GM21825 (cell line): ENCODE measurements around the gene LRRC14B.

ENCODE experiments used
- ATAC-seq: cut with Tn5 transposase; IDR thresholded peaks from one replicate; pipeline ENCODE4 v1.9.1; 2021; ENCODE audit warnings: mild to moderate bottlenecking, moderate library complexity; ENCODE audit not compliant: unreplicated experiment

LRRC14B gene

DNA sequence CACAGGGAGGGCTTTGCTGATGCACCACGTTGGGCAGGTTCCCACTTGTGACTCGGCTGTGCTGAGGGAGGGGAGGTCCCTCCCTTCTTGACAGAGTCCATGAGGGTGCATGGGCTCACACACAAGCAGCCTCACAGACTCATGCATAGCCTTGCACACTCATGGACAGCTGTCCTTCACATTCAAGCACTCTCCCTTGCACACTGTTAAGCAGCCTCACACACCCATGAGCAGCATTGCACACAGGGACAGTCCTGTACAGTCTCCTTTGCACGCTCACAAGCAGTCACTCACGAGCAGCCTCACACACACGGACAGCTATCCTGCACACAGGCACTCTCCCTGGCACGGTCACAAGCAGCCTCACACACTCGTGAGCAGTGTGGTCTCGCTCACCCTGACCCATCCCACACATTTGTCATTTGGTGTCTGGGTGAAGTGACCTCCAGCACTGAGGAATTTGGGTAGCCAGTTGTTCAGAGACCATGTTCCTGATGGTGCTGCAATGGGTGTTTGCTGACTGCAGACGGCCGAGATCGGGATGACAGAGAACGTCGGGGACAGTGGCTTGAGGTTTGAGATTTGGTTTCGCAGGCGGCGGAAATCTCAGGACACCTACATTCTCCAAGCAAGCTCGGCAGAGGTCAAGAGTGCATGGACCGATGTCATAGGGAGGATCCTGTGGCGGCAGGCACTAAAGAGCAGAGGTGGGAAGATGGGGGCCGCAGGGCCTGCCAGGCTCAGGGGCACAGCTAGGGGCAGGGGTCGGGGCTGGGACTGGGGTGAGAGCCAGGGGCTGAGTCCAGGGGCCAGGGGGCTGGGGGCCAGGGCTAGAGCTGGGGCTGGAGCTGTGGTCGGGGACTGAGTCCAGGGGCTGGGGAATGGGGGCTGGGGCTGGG, 17.7 kb upstream of the LRRC14B start:
- ATAC-seq: no peak

DNA sequence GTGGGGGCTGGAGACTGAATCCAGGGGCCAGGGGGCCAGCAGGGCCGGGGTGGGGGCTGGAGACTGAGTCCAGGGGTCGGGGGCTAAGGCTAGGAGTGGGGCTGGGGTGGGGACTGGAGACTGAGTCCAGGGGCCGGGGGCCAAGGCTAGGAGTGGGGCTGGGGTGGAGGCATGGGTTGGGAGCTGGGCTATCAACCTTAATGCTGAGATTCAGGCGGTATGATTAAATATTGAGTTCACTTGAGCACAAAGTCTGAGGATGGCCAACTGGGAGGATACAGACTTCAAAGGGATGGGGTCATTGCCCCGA, 17.0 kb upstream of the LRRC14B start:
- no peak for ATAC-seq

DNA sequence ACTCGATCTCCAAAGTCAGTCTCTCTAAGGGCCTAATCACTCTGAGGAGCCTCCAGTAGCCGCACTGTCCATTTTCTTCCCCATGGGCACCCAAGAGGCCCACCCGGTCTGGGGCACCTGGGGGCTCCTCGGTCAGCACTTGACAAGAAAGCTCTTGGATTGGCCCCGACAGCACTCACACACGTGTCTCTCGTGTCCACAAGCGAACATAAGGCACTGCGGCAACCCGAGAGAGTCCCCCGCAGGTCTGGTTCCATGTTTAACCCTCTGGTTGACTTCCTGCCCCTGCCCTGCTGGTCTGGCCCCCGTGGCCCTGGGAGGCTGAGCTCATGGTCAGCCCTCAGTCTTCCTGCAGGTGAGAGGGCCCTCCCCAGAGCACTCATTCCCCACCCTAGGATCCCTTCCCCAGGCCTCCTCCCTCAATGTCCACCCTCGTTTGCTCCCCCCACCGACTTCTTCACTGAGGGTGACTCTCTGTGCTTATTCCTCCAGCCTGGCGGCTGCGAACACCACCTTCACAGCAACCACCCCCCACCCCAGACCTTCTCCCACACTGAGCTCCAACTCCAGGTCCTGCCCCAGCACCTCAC, 16.3 kb upstream of the LRRC14B start:
- ATAC-seq: no peak

DNA sequence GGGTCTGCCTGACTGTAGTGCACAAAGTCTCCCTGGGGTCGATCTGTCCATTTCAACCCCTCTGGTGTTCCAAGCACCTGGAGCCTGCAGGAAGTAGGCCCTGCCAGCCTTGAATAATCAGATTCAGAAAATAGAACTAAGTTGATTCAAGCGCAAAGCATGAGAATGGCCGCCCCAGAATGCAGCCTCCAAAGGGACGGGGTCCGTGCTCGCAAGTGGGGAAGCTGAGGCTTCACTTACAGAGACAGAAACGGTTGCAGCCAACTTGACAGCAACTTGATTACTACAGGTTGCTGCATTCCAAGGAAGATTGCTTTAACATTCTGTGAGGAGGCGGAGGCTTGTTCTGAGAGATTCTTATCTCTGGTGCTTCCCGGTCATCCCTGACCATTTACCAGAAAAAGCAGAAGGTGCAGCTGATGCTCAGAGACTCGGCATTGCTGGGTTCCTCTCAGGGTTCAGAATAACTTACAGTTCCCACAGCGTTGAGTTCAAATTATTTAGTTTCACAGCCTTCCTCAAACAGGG, 14.9 kb upstream of the LRRC14B start:
- no peak for ATAC-seq

DNA sequence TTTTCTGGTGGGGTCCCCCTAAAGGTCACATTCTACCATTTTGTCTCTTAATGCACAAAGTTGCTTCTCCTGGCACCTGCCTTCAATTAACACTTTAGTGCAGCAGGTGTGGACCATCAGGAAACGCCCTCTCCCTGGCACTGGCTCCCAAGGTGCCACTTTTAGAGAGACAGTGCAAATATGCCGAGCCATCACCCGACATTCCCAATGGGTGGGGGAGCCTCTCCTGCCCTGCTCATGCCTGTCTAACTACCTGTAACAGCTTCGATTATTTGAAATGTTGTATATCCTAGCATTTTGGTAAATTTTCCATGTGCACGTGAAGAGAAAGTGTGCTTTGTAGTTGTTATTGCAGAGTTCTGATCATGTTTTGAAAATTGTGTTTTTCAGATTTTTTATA, 13.2 kb upstream of the LRRC14B start:
- ATAC-seq: no peak

DNA sequence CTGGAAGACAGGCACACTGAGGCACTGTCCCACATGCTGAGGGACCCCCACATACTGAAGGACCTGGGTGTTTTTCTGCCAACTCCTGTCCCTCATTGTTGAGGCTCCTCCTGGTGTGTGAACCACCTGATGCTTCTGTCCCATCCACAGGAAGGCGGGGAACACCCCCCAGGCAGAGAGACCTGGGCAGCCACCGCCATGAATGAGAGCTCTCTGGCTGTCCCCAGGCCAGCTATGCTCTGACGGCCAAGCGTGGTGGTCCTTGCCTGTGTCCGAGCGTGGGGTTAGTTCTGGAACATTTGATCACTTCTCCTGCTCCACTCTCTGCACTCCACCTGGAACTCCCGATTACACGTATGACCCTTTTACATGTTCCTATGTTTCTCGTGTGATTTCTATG, 11.9 kb upstream of the LRRC14B start:
- ATAC-seq: no peak

DNA sequence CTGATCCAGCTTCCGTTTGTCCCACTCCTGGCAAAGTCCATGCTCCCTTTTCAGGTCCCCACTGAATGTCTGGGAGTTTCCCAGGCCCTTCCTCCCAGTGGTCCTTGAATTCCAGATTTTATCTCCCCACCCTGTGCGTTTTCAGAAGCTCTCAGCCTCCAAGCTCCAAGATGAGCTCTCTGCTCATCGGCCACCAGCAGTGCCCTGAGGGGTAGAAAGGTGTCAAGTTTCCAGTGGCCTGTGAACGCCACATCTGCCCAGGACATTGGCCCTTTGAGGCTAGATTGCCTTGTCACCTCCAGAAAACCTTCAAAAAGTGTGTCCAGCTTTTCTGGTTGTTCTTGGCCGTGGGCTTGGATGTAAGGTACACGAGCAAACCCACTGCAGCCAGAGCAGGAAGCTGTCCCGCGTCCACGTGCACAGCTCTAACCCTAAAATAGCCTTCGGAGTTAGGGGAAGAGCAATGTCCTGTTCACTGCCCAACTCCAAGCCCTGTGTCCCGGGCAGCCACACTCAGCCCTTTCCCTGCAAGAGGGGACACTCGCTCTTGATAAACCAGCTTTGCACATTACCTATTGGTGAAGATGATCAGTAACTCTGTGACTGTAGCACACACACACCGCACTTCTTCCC, 10.9 kb upstream of the LRRC14B start:
- ATAC-seq: no peak

DNA sequence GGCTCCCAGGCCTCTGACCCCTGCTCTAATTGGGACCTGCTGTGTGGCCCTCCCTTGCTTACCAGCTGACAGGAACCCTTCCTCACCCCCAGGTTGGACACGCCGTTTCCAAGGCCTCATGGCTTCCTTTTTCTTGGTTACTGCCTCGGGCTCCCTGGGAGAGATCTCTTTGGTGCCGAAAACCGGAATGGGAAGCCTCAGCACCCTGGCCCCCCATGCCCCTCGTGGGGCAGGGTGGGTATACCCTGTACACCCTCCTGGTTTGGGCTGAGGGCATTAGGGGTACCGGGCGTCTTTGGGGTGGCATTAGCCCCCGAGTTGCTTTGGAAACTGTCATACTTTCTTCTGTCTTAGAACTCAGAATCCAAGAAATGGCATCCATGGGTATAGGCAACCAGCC, 10.1 kb upstream of the LRRC14B start:
- ATAC-seq: no peak

DNA sequence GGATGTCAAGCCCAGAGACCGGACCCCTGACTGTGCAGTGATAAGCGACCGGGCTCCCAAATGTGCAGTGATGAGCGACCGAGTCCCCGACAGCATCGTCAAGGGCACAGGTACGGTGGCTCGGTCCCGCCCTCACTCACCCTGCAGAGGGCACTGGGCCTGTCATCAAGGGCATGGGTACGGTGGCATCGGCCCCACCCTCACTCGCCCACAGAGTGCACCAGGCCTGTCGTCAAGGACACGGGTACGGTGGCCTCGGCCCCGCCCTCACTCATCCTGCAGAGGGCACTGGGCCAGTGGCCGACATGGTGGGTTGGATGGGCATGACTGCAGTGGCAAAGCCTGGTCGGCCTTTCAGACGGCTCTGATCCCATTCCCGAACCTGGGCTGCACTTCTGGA, 9.7 kb upstream of the LRRC14B start:
- ATAC-seq: no peak

DNA sequence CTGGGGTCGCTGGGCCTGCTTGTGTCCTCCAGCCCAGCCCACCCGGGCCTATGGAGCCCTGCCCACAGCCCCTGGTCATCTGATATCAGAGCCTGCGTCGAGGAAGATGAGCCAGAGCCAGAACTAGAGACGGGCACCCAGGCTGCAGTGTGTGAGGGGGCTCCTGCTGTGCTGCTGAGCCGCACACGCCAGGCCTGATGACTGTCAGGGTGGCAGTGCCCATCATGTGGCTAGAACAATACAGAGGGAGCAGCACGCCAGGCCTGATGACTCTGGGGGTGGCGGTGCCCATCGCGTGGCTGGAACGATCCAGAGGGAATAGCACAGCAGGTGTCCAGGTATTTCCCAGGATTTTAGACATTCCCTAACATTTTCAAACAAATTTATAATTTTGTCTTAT, 9.2 kb upstream of the LRRC14B start:
- ATAC-seq: no peak

DNA sequence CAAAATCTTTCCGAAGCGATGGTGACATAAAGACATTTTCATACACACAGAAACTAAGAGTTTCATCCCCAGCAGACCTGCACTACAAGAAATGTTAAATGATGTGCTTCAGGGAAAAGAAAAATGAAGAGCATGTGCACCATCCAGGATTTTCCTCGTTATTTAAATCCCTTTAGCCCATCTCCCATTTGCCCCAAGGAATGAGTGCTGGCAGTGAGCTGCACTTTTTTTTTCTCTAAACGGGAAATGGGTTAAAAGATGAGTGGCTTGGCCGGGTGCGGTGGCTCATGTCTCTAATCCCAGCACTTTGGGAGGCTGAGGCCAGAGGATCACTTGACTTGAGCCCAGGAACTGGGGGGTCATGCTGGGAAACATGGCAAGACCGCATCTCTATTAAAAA, 6.8 kb upstream of the LRRC14B start:
- no peak for ATAC-seq

DNA sequence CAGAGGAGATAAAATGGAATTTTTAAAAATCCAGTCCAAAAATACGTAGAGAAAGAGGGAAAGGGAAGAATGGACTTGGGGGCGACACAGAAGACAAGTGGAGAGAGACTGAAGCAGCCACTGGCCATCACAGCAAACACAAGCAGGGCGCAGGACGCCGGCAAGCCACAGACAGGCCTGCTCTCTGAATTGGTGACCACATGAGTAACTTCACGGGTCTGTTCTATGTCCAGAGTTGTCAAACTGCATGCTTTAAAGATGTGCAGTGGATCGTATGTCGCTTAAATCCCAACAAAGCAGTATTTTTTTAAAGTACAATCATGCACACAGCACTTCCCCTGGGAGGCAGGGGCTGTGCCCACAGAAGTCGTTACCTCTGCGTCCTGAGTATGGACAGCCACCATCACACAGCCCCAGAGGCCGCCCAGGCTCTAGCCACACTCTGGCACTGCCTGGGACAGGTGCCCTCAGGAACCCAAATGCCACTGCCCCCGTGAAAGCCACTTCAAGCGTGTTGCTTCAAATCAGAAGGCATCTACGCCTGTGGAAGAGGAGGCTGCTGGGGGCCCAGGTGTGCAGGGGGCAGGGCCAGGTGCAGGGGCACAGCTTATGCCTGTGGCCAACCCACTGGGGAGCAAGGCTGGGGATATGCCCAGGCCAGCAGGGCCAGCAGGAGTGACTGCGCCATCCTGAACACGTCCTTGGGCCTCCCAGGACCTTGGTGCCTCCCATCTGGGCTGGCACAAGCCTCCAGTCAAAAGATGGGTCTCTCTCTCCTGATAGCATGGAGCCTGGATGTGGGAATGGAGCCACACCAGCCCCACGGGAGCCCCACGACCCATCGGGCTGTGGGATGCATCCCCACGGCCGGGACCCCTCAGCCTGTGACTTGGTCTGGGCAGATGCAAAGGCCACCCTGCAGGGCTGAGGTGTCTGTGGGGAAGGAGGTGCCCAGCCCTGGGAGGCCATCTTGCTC, 5.9 kb upstream of the LRRC14B start:
- no peak for ATAC-seq

DNA sequence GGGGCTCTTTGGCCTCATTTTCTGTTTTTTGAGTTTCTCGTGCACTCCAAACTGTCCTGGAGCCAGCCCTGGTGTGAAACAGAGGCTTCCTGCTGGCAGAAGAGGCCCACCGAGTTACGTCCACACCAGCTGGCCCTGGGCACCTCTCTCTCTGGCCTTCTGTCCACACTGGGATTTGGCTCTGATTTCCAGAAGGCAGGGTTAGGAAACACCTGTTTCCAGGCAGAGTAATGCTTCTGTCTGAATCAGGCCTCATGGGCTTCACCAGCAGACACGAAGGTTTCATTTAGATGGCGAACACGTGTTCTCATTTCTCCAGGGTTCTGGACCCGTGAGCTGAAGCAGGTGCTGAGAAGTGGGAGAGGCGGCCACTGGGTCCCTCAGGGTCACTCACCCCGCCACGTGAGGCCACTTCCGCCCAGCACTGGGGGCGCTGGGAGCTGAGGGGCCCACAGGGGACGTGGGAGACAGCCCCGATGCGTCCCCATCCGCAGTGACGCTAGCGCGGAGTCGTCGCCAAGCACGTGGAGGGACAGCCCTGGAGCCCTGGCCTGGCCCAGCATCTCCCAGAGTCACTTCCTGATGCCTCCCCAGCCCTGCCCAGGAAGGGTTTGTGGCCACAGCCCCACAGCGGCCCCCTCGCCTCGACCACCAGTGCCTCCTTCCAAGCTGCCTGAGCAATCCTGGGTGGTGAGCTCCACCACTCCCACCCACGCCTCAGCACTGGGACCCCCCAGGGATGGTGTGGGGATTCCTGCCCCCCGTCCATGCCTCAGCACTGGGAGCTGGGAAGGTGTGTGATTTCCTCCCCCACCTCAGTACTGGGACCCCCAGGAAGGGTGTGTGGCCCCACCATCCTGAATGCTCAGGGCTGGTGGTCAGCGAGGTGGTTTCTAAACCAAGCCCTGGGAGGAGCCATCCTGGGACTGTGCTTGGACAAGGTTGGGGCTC, 4.9 kb upstream of the LRRC14B start:
- ATAC-seq: no peak

DNA sequence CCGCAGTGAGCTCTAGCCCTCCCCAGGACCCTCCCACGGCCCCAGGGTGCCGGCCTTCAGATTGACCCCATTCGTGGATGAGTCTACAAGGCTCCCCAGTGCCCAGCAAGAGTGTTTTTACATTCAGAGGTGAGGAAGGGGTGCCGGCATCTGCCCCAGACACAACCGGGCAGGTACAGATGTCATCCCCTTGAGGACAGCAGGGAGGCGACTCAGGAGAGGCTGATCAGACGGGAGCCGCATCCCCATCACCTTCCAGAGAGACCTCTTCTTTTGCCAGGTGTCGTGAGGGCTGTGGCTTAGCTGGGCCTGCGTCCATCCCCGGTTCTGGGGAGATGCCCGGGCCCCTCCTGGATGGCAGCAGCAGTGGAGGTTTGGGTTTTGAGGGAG, 4.3 kb upstream of the LRRC14B start:
- ATAC-seq: no peak

DNA sequence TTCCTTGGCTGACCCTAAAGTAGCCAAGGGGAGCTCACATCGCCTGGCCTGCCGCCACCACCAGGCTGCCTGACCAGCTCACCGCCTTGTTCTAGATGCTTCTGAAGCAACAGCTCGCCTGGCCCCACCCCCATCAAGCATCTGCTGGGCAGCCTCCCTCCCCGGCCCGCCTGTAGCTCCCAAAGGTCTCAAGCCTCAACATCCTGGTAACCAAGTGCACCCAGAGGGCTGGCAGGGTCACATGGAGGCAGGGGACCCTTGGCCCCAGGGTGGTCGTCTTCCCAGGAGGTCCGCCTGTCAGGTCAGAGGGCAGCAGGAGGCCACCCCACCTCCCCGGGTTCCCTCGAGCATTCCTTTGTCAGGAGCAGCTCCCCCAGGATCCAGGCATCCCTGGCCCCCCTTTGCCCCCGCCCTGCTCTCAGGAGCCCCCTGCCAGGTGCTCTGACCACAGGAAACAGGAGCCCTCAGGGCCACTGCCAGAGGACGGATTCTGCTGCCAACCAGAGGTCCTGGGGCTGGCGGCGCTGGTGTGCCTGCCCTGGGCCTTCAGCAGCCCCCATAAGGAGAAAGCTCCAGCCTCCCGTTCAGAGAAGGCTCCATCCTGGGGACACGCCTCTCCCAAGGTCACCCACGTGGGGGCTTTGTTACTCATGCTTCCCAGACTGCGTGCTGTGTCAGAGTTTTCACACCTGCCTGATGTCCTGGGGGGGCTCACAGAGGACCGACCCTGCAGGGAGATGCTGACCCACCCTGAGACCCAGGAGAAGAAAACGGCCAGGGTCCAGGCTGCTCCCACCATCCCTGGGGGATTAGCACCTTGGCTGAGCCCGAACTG, 3.5 kb upstream of the LRRC14B start:
- ATAC-seq: no peak

DNA sequence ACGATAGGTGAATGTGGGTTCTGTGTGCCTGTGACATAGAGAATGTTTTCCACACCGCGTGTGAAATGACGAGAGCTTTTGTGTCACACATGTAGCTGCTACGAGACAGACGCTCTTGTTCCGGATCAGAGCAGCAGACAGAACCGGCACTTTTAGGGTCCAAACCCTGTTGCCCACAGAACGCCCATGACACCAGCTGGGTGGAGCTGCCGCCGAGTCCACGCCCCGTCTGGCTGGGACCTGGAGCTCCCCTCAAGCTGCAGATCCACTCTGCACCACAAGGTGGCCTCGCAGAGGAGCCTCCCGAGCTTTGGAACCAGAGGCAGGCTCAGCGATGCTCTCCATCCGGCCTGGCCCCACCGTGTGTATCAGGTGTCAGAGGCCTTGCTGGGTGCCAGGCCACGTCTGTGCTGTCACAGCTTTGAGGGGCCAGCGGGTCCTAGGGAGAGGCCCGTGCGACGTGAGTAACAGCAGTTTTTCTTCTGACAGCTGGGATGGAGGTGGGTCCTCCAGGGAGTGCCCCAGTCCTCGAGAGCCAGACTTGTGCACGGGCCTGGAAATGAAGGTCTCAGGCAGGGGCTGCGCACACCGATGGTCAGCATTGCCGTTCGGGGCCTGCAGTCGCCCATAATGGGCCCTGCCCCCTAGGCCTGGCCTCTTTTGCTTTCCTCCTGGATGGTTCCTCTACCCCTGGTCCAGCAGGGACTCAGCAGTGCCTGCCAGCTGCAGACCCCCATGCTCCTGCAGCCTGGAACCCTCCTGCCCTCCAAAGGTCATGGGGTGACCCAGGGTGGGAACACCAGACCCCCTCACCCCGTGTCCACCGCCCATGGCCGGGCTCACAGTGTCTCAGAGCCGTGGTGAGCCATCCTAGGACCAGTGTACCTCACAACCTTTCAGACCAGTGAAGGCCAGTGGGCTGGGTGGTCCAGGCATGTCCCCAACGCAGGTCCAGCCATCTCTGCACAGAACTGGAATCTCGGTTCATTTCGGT, 2.5 kb upstream of the LRRC14B start:
- ATAC-seq: peak; percentile 74

DNA sequence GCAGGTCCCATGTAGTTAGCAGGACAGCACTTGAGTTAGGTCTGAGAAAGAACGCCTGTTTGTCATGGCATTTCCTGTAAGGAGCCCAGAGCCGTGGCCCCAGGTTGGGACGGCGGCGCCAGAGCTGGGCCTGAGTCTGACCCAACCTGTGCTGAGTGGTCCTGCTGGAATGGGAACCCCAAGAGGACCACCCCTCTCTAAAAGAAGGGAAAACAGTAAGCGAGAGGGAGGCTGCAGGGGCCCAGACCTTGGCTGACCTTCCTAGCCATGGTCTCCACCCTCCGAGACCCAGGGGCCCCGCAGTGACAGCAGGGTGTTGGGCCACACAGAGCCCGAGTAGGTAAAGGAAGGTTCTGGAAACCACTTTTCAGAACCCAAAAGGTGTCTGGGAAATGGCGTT, 1.8 kb upstream of the LRRC14B start:
- no peak for ATAC-seq

DNA sequence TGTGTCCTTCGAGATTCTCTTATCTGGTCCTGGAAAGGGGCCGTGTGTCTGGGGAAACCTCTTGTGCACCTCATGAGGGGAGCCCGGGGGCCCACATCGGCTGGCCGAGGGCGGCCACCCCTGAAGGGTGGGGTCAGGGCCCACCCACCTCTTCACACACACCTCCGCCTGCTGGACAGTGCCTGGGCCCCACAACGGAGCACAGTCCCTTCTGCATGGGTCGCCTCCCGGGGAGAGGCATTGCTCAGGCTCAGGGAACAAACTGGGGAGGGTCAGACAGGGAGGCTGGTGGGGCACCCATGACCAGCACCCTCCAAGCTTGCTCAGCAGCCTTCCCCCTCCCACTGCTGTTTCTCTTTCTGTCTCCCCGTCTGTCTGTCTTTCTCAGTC, 1.3 kb upstream of the LRRC14B start:
- no peak for ATAC-seq
